ENCODE results near the gene DCST1. TPM values are rescaled to one million over a fixed set of nuclear protein-coding genes. Genes with fewer than 3 reads are reported as not detected.
A peak's percentile ranks its signal among the peaks of the same experiment; 100 is the strongest.

The DCST1 gene
- total RNA-seq, 1 donor from 2014 or later = not detected

DNA sequence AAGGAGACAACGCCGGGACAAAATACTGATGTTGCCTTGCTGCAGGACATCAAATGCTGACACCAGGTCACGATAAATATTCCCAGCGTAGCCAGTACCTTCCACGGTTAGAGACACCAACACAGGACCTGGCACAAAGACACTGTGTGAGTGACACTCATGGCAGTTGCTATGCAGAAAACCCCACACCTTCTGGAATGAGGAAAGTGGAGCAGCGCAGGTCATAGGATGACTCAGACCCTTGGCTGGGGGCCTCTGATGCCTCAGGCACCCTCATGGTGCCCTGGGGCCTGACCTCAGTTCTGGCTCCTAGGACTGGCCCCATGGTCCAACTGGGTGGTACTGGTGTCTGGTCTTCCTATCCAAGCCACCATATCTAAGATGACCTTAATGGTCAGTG, 7.0 kb upstream of the DCST1 start:
- Mint-ChIP-seq H3K4me3 (no peak overlapping the region), H3K9me3 (no peaks in the 10 kb centered on the region), H3K27ac (ENCODE audit: unreplicated experiment) (no peak overlapping the region), H3K27me3 (ENCODE audit: low read depth) (no peaks in the 10 kb centered on the region), H3K36me3 (ENCODE audit: low read depth) (no peaks in the 10 kb centered on the region), H3K4me1 (no peaks in the 10 kb centered on the region)
- TF ChIP-seq, protein P1, sequence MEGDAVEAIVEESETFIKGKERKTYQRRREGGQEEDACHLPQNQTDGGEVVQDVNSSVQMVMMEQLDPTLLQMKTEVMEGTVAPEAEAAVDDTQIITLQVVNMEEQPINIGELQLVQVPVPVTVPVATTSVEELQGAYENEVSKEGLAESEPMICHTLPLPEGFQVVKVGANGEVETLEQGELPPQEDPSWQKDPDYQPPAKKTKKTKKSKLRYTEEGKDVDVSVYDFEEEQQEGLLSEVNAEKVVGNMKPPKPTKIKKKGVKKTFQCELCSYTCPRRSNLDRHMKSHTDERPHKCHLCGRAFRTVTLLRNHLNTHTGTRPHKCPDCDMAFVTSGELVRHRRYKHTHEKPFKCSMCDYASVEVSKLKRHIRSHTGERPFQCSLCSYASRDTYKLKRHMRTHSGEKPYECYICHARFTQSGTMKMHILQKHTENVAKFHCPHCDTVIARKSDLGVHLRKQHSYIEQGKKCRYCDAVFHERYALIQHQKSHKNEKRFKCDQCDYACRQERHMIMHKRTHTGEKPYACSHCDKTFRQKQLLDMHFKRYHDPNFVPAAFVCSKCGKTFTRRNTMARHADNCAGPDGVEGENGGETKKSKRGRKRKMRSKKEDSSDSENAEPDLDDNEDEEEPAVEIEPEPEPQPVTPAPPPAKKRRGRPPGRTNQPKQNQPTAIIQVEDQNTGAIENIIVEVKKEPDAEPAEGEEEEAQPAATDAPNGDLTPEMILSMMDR (conservative IDR thresholded peaks at IDR 0.05) = no peak
- no peak for DNase-seq (ENCODE audit: low read depth, low spot score)

DNA sequence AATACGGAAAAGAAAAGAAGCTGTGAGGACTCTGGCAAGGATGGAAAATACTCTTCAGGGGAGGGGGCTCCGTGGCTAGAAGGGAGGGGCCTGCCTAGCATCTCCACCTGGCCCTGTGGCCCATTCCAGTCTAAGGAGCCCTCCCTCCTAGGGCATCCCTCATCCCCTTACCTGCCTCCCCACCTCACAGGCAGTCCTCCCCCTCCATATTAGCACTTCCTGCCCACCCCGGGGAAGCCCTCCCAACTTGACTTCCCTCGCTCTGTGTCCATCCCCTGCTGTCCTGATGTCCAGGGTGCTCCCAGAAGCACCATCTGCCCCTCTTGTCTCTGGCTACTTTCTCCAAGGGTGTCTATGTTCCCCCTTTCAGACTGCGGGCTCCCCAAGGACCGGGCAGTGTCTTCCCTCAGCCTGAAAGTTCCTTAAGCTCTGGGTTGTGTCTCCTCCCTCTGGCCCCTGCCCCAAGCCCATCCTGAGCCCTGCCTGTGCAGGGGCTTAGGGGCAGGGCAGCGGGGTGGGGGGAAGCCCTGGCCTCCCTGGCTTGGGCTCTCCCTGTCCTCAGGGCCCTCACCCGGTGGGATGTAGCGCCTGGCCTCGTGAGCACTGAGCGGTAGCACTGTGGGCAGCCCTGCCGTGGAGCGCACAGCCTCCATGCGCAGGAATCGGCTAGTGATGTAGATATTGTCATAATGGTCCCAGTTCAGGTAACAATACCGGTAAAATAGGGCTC, 3.9 kb upstream of the DCST1 start:
- H3K4me3 Mint-ChIP-seq = no peak overlapping the region
- TF ChIP-seq, protein P1 (conservative IDR thresholded peaks at IDR 0.05) = no peak
- H3K36me3 Mint-ChIP-seq (ENCODE audit: low read depth) = no peaks in the 10 kb centered on the region
- H3K27me3 Mint-ChIP-seq (ENCODE audit: low read depth) = no peaks in the 10 kb centered on the region
- H3K9me3 Mint-ChIP-seq = no peaks in the 10 kb centered on the region
- no peak overlapping the region for H3K27ac Mint-ChIP-seq (ENCODE audit: unreplicated experiment)
- H3K4me1 Mint-ChIP-seq = no peaks in the 10 kb centered on the region
- DNase-seq (ENCODE audit: low read depth, low spot score) = no peak

DNA sequence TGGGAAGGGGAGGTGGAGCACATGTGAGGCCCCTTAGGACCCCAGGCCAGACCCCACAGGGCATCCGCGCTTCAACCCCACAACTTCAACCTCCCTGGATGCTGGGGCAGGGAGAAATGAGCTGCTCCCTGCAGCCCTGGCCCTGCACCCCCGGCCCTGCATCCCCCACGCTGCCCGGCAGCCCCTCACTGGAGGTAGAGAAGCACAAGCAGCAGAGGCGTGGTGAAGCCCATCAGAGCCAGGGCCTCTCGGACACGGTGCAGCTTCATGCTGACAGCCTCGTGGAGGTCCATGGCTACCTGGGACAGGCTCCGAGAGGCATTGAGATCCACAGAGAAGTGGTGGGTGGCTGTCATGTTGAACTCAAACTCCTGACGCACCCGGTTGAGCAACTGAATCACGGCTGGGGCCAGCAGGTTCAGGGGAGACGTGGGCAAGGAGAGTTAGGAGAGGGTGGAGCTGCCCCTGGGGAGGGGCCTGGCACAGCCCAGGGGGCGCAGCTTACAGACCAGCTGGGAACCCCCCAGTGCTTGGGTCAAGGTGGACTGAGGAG, 3.3 kb upstream of the DCST1 start:
- Mint-ChIP-seq H3K4me1 (no peaks in the 10 kb centered on the region), H3K27me3 (ENCODE audit: low read depth) (no peaks in the 10 kb centered on the region), H3K36me3 (ENCODE audit: low read depth) (no peaks in the 10 kb centered on the region), H3K27ac (ENCODE audit: unreplicated experiment) (no peak overlapping the region), H3K4me3 (no peak overlapping the region), H3K9me3 (no peaks in the 10 kb centered on the region)
- TF ChIP-seq, protein P1 (conservative IDR thresholded peaks at IDR 0.05) = no peak
- DNase-seq (ENCODE audit: low read depth, low spot score) = no peak

DNA sequence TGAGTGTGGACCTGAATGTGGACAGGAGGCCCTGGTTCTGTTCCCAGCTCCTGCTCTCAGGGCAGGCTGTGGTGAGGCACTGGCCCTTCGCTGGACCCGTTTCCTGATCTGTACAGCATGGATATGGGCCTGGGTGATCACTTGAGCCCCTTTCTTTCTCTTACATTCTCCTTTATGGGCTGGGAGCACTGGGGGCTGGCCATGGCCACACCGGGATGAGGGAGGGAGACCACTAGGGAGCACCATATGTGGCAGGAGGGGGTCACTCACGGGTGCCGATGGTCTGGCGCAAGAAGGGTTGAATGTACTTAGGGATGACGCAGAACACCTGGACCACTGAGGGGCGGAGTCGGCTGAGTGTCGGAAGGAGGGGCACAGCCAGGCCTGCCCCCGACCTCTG, 2.7 kb upstream of the DCST1 start:
- no peak for DNase-seq (ENCODE audit: low read depth, low spot score)
- no peak overlapping the region for H3K4me3 Mint-ChIP-seq
- TF ChIP-seq, protein P1 (conservative IDR thresholded peaks at IDR 0.05) = no peak
- H3K36me3 Mint-ChIP-seq (ENCODE audit: low read depth) = no peaks in the 10 kb centered on the region
- H3K9me3 Mint-ChIP-seq = no peaks in the 10 kb centered on the region
- no peaks in the 10 kb centered on the region for H3K4me1 Mint-ChIP-seq
- no peak overlapping the region for H3K27ac Mint-ChIP-seq (ENCODE audit: unreplicated experiment)
- H3K27me3 Mint-ChIP-seq (ENCODE audit: low read depth) = no peaks in the 10 kb centered on the region

DNA sequence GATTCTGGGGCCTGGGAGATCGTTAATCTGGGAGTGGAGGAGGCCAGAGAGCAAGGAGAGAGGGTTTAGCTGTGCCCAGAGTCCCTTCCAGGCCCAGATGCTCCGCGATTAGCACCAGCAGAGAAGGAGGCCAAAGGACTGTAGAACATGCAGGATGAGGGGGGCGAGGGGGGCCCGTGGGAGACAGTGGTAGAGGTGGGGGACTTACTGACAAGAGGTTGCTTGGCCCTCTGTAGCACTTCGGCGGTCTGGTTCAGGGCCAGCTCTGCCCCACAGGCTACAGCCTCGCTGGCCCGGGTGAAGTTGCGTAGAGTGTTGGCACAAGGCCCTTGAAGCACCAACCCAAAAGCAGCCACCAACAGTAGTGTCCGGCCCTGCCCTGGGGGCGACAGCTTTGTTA, 738 bp upstream of the DCST1 start:
- Mint-ChIP-seq H3K4me1 (no peaks in the 10 kb centered on the region), H3K27me3 (ENCODE audit: low read depth) (no peaks in the 10 kb centered on the region), H3K36me3 (ENCODE audit: low read depth) (no peaks in the 10 kb centered on the region), H3K4me3 (no peak overlapping the region), H3K27ac (ENCODE audit: unreplicated experiment) (peak overlapping the region; percentile 27), H3K9me3 (no peaks in the 10 kb centered on the region)
- TF ChIP-seq, protein P1 (conservative IDR thresholded peaks at IDR 0.05) = no peak
- DNase-seq (ENCODE audit: low read depth, low spot score) = no peak

All from neural crest cell (in vitro differentiated cells).